PFSK-1 (cell line): ENCODE data around the gene WNK2.

Experiments
- FOXP2 ChIP-seq: optimal IDR thresholded peaks from 2 replicates; pipeline ENCODE3; 2011; ENCODE audit warnings: borderline replicate concordance, control low read depth, inconsistent platforms; ENCODE audit not compliant: insufficient read depth; ENCODE audit errors: extremely low read length, extremely low read depth
- POLR2AphosphoS5 ChIP-seq: IDR thresholded peaks from 2 replicates; pipeline ENCODE4 v1.6.1; 2012; ENCODE audit warnings: low read depth, mild to moderate bottlenecking, control low read depth, low read length, moderate library complexity
- REST ChIP-seq, 2 experiments: IDR thresholded peaks; 2 replicates each; pipeline versions ENCODE4 v1.6.1 to v1.8.0; 2011 to 2012; ENCODE audit warnings: low read depth in 2 of 2, low read length in 2 of 2, control low read depth in 1 of 2, inconsistent platforms in 1 of 2, mild to moderate bottlenecking in 1 of 2, moderate library complexity in 1 of 2; ENCODE audit not compliant: insufficient read depth in 1 of 2
- SIN3A ChIP-seq: IDR thresholded peaks from 2 replicates; pipeline ENCODE4 v1.6.1; 2012; ENCODE audit warnings: mild to moderate bottlenecking, low read length, moderate library complexity, borderline replicate concordance; ENCODE audit not compliant: insufficient read depth
- TAF1 ChIP-seq: IDR thresholded peaks from 2 replicates; pipeline ENCODE4 v1.6.1; 2012; ENCODE audit warnings: low read length, control low read depth, borderline replicate concordance; ENCODE audit not compliant: insufficient read depth

The WNK2 gene

GRCh38 chr9:93217706-93218105 lies 33.8 kb downstream of the WNK2 start:
- TF ChIP-seq SIN3A (no peak), FOXP2 (no peak), TAF1 (no peak), REST (IDR thresholded peaks at IDR 0.05; ENCODE audit: insufficient read depth in 1 of 2, low read depth in 2 of 2, low read length in 2 of 2) (no peak), POLR2AphosphoS5 (no peak)

GRCh38 chr9:93218161-93218560 lies 34.2 kb downstream of the WNK2 start:
- TF ChIP-seq REST (IDR thresholded peaks at IDR 0.05; ENCODE audit: insufficient read depth in 1 of 2, low read depth in 2 of 2, low read length in 2 of 2) (no peak), SIN3A (no peak), FOXP2 (no peak), TAF1 (no peak), POLR2AphosphoS5 (no peak)

GRCh38 chr9:93218671-93219420 lies 34.9 kb downstream of the WNK2 start:
- TF ChIP-seq POLR2AphosphoS5, result no peak
- TF ChIP-seq SIN3A, result no peak
- no peak for TF ChIP-seq FOXP2
- no peak for TF ChIP-seq REST (IDR thresholded peaks at IDR 0.05; ENCODE audit: insufficient read depth in 1 of 2, low read depth in 2 of 2, low read length in 2 of 2)
- TF ChIP-seq TAF1, result no peak

- no peak for TF ChIP-seq FOXP2
- TF ChIP-seq POLR2AphosphoS5, result no peak
- TF ChIP-seq SIN3A, result no peak
- TF ChIP-seq TAF1, result no peak
- TF ChIP-seq REST (IDR thresholded peaks at IDR 0.05; ENCODE audit: insufficient read depth in 1 of 2, low read depth in 2 of 2, low read length in 2 of 2), result no peak
Measured at GRCh38 chr9:93219692-93220091, 35.8 kb downstream of the WNK2 start.

- no peak for TF ChIP-seq REST (IDR thresholded peaks at IDR 0.05; ENCODE audit: insufficient read depth in 1 of 2, low read depth in 2 of 2, low read length in 2 of 2)
- no peak for TF ChIP-seq FOXP2
- TF ChIP-seq POLR2AphosphoS5, result no peak
- no peak for TF ChIP-seq SIN3A
- TF ChIP-seq TAF1, result no peak
Measured at GRCh38 chr9:93220627-93221026, 36.7 kb downstream of the WNK2 start.
